LNCaP clone FGC (cell line): ENCODE measurements around the gene MRPL55.

Experiments
- DNase-seq: peaks from one replicate; pipeline ENCODE4 v3.0.0-alpha.2; 2011; ENCODE audit warnings: low read depth
- H3K4me3 ChIP-seq: 2 replicates; pipeline ENCODE4 v1.5.1; 2011; ENCODE audit warnings: mild to moderate bottlenecking, low read depth, low read length, control low read depth
- TF ChIP-seq, protein P1 (sequence below): IDR thresholded peaks from 2 replicates; pipeline ENCODE4 v1.5.1; 2012; ENCODE audit warnings: mild to moderate bottlenecking; ENCODE audit not compliant: control insufficient read depth, insufficient read depth; ENCODE audit errors: extremely low read depth

Gene MRPL55

GRCh38 chr1:228105996-228106799 lies 2.9 kb downstream of the MRPL55 start:
- H3K4me3 ChIP-seq = no peak overlapping the region
- TF ChIP-seq, protein P1, sequence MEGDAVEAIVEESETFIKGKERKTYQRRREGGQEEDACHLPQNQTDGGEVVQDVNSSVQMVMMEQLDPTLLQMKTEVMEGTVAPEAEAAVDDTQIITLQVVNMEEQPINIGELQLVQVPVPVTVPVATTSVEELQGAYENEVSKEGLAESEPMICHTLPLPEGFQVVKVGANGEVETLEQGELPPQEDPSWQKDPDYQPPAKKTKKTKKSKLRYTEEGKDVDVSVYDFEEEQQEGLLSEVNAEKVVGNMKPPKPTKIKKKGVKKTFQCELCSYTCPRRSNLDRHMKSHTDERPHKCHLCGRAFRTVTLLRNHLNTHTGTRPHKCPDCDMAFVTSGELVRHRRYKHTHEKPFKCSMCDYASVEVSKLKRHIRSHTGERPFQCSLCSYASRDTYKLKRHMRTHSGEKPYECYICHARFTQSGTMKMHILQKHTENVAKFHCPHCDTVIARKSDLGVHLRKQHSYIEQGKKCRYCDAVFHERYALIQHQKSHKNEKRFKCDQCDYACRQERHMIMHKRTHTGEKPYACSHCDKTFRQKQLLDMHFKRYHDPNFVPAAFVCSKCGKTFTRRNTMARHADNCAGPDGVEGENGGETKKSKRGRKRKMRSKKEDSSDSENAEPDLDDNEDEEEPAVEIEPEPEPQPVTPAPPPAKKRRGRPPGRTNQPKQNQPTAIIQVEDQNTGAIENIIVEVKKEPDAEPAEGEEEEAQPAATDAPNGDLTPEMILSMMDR = no peak
- no peak for DNase-seq

- H3K4me3 ChIP-seq = no peak overlapping the region
- no peak for DNase-seq
- TF ChIP-seq, protein P1 = no peak
Measured at GRCh38 chr1:228105270-228105995, 3.7 kb downstream of the MRPL55 start.

DNA sequence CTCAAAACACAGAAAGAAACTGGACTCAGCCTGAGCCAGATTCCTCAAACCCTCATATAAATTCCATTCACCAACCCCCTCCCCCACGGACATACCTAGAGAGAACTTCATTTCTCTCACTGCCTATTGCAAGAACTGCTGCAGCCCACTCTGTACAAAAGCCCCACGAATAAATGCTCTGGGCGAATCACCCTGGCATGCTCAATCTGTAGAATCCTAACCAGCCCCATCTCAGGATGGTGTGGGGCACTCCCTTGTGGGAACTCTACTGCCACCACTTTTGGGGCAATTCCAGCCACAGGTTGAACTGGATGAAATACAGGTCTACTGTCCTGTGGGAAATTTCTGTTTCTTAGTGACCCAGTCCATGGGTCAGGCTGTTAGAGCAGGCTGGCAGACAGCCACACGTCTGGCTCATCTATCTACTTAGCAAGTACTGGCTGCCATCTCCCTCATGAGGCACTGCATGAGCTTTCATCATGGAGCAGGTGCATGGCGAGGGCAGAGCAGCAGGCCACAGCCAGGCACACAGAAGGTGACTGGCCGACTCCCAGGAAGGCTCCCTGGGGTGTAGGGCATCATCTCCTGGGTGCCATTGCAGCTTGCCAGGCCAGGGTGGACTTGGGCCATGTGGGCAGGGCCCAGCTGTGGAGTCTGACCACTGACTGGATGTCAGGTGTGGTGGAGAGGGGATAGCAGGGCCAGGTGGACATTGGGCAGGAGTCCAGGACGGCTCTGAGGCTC lies 4.4 kb downstream of the MRPL55 start:
- no peak overlapping the region for H3K4me3 ChIP-seq

GRCh38 chr1:228102791-228103620 lies 6.1 kb downstream of the MRPL55 start, which contains the start of gene C1orf35:
C1orf35 (minus strand) TSS chr1:228103325; CDS start chr1:228103227, 98 bp downstream.
- TF ChIP-seq, protein P1 = no peak
- peak within 1 kb of the TSS; percentile 87 for H3K4me3 ChIP-seq
- peak; percentile 73 for DNase-seq

More for the DNA sequence above, 4.4 kb downstream of the MRPL55 start:
- TF ChIP-seq, protein P1 = no peak
- no peak for DNase-seq

- H3K4me3 ChIP-seq = peak overlapping the region; percentile 87
- DNase-seq = no peak
- TF ChIP-seq, protein P1 = peak; percentile 28; the same call in 1 of the 2 replicates
Measured at GRCh38 chr1:228101994-228102790, 6.9 kb downstream of the MRPL55 start.
